HG02938 (cell line): Measurements from ENCODE around the gene GBE1.
A peak's percentile ranks its signal among the peaks of the same experiment; 100 is the strongest.

ENCODE experiments used
- ATAC-seq: cut with Tn5 transposase; IDR thresholded peaks from one replicate; pipeline ENCODE4 v1.9.1; 2021; ENCODE audit warnings: mild to moderate bottlenecking, moderate library complexity; ENCODE audit not compliant: unreplicated experiment

Gene GBE1

DNA sequence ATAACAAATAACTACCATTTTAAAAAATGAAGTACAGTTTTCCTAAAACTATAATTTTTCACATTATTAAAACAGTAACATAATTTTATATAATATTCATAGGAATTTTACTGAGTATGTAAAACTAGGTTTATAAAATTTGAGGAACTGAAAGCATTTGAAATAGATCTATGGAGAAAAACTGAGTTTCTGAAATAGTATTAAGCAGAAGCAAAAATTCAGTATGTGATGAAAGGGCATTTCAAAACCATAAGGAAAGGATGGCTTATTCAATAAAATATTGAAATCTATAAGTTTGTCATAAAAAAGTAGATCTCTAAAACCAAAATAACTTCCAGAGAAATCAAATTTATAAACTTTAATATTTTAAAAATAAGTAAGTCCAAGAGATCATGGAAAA lies 53.4 kb downstream of the GBE1 start:
- ATAC-seq = no peak

GRCh38 chr3:81702126-81702525 lies 59.3 kb downstream of the GBE1 start:
- no peak for ATAC-seq

GRCh38 chr3:81699536-81700320 lies 61.7 kb downstream of the GBE1 start:
- ATAC-seq = no peak

GRCh38 chr3:81696090-81696489 lies 65.4 kb downstream of the GBE1 start:
- ATAC-seq = no peak

DNA sequence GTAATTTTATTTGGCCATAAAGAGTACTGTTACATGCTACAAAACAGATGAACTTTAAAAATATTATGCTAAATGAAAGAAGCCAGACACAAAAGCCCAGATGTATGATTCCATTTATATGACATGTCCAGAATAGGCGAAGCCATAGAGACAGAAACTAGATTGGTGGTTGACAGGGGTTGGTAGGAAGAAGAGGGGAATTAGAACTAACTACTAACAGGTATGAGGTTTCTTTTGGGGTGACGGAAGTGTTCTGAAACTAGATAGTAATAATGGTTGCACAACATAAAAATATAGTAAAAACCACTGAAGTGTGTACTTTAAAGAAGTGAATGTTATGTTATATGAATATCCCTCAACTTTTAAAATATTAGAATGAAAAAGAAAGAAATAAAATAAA lies 66.1 kb downstream of the GBE1 start:
- ATAC-seq = peak; percentile 72

DNA sequence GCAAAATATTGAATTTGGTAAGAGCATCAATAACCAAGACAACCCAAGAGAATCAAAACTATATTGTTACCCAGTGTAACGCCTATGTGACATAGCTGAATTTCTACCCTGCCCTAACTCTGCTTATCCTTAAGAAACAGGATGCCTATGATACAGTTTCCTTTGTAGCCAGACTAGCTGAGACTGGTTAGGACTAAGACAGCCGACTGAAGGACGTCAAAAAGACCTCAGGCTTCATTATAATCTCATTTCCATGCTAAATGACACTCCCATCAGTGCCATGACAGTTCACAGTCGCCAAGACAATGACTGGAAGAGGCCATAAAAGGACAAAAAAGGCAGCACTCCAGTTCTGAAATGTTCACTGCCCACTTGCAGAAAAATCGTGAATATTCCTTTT lies 66.8 kb downstream of the GBE1 start:
- ATAC-seq = no peak

DNA sequence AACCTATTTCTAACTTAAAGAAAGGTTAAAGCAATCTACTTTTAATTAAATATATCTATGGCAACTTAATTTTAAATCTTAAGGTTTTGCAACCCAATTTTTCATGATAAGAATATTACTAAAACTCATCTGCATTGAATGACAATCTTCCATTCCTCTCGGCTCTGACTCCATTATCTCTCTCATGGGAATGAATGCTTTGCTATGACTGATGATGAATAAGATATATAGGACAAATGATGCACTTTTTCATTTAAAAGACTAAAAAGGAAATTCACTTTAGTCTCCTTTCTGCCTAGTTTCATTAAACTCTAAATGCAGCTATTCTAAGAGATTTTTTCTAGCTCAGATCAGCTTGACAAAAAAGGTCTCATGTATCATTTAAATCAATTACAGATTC lies 68.7 kb downstream of the GBE1 start:
- ATAC-seq = no peak

- no peak for ATAC-seq
Observed at GRCh38 chr3:81689617-81690016, 71.8 kb downstream of the GBE1 start.

- no peak for ATAC-seq
Observed at GRCh38 chr3:81684751-81685395, 76.6 kb downstream of the GBE1 start.

GRCh38 chr3:81676706-81677456 lies 84.6 kb downstream of the GBE1 start:
- ATAC-seq = no peak

DNA sequence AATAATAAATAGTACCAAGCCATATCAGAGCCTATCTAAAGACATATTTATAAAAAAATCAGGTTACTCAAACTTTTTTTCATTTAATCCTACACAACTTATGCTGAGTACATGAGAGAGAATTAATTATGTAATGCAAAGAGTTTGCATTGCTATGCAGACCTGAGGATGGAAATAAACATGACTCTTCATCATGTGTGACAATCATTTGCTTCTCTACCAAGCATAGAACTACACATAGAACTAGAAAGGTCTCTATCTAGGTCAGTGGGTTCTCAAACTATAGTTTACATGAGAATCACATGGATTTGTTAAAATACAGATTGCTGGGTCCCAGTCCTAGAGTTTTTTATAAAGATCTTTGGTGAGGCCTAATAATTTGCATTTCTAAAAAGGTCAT lies 86.8 kb downstream of the GBE1 start:
- no peak for ATAC-seq

DNA sequence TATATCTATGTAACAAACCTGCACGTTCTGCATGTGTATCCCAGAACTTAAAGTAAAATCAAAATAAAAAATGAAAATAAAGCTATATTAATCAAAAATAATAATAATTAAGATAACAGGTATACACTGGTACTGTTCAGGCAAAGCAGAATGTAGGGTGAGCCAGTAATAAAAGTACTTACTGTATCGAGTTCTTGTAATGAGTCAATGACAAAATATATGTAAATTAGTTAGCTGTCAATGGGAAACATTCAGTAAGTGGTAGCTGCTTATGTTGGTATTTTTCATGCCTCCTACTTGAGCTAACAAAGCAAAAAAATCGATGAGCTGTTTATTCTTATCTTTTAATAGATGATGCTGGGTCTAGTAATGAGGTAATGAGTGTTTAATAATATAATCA lies 93.2 kb downstream of the GBE1 start:
- ATAC-seq = no peak

GRCh38 chr3:81666502-81667121 lies 94.8 kb downstream of the GBE1 start:
- ATAC-seq = peak; percentile 51

DNA sequence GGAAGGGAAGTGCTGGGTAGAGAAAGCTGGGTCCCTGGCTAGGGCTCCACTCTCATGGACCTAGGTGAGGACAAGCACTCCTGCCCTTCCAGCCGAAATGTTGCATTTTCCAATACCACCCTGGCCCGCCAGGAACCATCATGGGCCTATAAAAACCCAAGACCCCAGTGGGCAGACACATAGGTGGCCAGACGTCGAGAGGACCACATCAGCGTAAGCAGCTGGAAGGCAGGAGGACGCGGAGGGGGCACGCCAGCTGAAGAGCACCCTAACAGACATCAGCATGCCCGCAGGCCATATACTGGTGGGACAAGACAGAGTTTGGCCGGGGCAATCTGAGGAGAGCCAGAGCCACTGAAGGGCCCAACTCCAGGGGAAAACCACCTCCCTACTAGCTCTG lies 98.3 kb downstream of the GBE1 start:
- ATAC-seq = no peak

- no peak for ATAC-seq
Observed at GRCh38 chr3:81660036-81660435, 101.4 kb downstream of the GBE1 start.

GRCh38 chr3:81658322-81658997 lies 103.0 kb downstream of the GBE1 start:
- peak; percentile 58 for ATAC-seq

DNA sequence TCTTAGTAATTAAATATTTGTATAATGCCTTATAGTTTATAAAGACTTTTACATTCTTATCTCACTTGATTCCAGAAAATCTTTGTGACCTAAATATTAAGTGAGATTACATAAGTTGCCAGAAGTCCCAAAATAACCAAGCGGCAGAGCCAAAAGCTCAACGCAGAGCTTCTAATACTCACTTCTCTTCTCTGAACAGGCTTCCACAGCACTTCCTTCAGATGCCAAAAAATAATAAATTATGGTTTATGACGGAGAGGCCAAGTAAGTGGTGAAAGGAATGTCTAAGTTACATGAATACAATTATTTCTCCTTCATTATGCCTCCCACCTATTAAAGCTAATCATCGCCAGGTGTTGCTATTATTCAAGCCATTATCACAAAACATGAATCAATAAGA lies 110.3 kb downstream of the GBE1 start:
- ATAC-seq = no peak

GRCh38 chr3:81650187-81650586 lies 111.3 kb downstream of the GBE1 start:
- no peak for ATAC-seq

DNA sequence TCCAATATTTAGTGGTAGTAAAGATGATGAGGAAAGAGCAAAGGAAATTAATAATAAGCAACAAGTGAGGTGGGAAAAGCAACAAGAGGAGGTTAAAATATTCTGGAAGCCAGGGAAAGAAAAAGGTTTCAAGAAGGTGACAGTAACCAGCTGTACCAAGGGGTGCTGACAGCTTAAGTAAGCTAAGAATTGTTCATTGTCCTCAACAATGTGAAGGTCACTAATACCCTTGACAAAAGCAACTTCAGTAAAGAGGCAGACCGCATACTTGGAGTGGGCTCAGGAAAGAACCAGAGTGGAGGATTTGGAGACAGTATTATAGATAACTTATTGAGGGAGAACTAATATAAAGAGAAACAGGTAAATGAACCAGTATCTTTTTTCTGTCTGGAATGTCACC lies 116.2 kb downstream of the GBE1 start:
- no peak for ATAC-seq

DNA sequence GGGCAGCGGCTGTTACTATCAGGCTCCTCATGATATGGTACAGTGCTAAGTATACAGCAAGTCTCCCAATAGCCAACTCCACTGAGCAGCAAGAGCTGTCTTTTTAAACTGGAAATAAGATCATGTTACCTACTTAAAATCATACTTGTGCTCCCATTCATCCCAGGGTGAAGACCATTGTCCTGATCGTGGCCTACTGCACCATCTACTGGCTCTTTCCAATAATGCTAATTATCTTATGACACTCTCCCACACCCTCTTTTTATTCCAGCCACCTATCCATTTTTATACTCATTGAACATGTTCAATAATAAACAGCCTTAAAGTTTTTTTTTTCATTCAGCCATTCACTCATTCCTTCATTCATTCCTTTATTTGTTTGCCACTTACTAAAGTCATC lies 117.7 kb downstream of the GBE1 start:
- no peak for ATAC-seq

DNA sequence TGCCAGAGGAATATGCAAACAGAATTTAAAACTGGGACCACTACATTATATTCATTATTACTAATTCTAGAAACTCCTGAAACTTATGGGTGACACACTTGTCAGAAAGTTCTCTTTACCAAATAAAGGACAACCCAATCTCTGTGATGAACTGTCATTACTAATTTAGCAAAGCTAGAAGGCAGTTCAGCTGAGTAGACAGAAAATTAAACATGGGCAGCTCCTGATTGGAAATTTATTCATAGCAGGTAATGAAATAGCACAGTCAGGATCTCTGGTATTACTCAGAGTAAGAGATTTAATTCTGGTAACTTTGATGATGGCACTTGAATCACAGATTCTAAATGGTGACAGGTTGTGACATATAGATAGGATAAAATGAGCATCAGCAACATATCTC lies 123.0 kb downstream of the GBE1 start:
- no peak for ATAC-seq
